HG03342 (cell line): Measurements from ENCODE around the gene VSIR.

Source experiments
- ATAC-seq: cut with Tn5 transposase; IDR thresholded peaks from one replicate; pipeline ENCODE4 v1.9.1; 2021; ENCODE audit warnings: mild to moderate bottlenecking, moderate library complexity; ENCODE audit not compliant: unreplicated experiment

Gene VSIR

GRCh38 chr10:71698737-71699136 is 74.6 kb downstream of the VSIR start:
- no peak for ATAC-seq

GRCh38 chr10:71697938-71698709 is 75.2 kb downstream of the VSIR start:
- ATAC-seq: no peak
